Natural killer cell (primary cell): ENCODE measurements around the gene SURF1. TPM values are rescaled to one million over a fixed set of nuclear protein-coding genes. Genes with fewer than 3 reads are reported as not detected.

Source experiments
- ATAC-seq, 3 donors: fragments of 150-1000 bp in 2 of 3; fragments of 200-7000 bp in 1 of 3; cut with Tn5 transposase; 1 replicate in 1 of 3; 2 replicates in 2 of 3; pipeline ENCODE4 v1.10.0; 2021; ENCODE audit warnings: mild to moderate bottlenecking in 2 of 3, moderate library complexity in 2 of 3
- DNase-seq, 2 donors: peaks; one replicate each; pipeline versions ENCODE4 v3.0.0 to v3.0.0-alpha.2; 2013 to 2021; ENCODE audit warnings: mixed read lengths in 1 of 2
- H3K27ac ChIP-seq: one replicate; pipeline ENCODE4 v1.5.1; 2013; ENCODE audit warnings: mild to moderate bottlenecking, low read length
- H3K27me3 ChIP-seq: one replicate; pipeline ENCODE4 v1.6.1; 2013; ENCODE audit warnings: low read length; ENCODE audit not compliant: control insufficient read depth, insufficient read depth
- H3K36me3 ChIP-seq: one replicate; pipeline ENCODE4 v1.6.1; 2013; ENCODE audit warnings: low read length; ENCODE audit not compliant: control insufficient read depth, insufficient read depth
- H3K4me1 ChIP-seq: one replicate; pipeline ENCODE4 v1.6.1; 2013; ENCODE audit warnings: low read length; ENCODE audit not compliant: control insufficient read depth, insufficient read depth
- H3K4me3 ChIP-seq: one replicate; pipeline ENCODE4 v1.5.1; 2013; ENCODE audit warnings: low read length
- H3K9me3 ChIP-seq: one replicate; pipeline ENCODE4 v1.6.1; 2013; ENCODE audit warnings: low read length; ENCODE audit not compliant: control insufficient read depth, insufficient read depth
- H3K27ac Mint-ChIP-seq, 2 donors: one replicate each; pipeline ENCODE4 v1.8.0; 2022; ENCODE audit warnings: mild to moderate bottlenecking in 2 of 2, mixed read lengths in 2 of 2, moderate library complexity in 1 of 2
- H3K27me3 Mint-ChIP-seq, 2 donors: one replicate each; pipeline ENCODE4 v1.8.0; 2022; ENCODE audit warnings: low read depth in 2 of 2, mixed read lengths in 2 of 2
- H3K36me3 Mint-ChIP-seq: one replicate; pipeline ENCODE4 v1.8.0; 2022; ENCODE audit warnings: mixed read lengths
- H3K4me1 Mint-ChIP-seq, 2 donors: one replicate each; pipeline ENCODE4 v1.8.0; 2022; ENCODE audit warnings: mixed read lengths in 2 of 2
- H3K4me3 Mint-ChIP-seq: one replicate; pipeline ENCODE4 v1.8.0; 2022; ENCODE audit warnings: mild to moderate bottlenecking, moderate library complexity, mixed read lengths
- H3K9me3 Mint-ChIP-seq, 2 donors: one replicate each; pipeline ENCODE4 v1.8.0; 2022; ENCODE audit warnings: mixed read lengths in 2 of 2
- CTCF ChIP-seq: fragments of 200-600 bp; IDR thresholded peaks from one replicate; pipeline ENCODE4 v1.8.0; 2022; ENCODE audit warnings: antibody characterized with exemption
- WGBS: methylation state at CpG from one replicate; pipeline ENCODE4 v1.1.7; 2013; ENCODE audit warnings: missing lambda C conversion rate; ENCODE audit not compliant: insufficient coverage; 5-methylcytosine and 5-hydroxymethylcytosine counted together
- intact Hi-C: fragments of 100-400 bp; cut with micrococcal nuclease; formaldehyde crosslinking; loops from one replicate; pipeline ENCODE4 v1.14.2; 2022
- total RNA-seq, 4 donors: library from RNA; stranded (reverse); fragments of 120-200 nt in 1 of 4; gene quantifications; one replicate each; pipeline versions ENCODE4 v1.2.3 to v1.2.4, GENCODE V29; 2013 to 2022

Gene SURF1
- total RNA-seq, 3 donors from 2014 or later (not counting 1 experiment from before 2014, with no cell fraction given), result 35.6 to 44.4 (median 37.2) TPM

DNA sequence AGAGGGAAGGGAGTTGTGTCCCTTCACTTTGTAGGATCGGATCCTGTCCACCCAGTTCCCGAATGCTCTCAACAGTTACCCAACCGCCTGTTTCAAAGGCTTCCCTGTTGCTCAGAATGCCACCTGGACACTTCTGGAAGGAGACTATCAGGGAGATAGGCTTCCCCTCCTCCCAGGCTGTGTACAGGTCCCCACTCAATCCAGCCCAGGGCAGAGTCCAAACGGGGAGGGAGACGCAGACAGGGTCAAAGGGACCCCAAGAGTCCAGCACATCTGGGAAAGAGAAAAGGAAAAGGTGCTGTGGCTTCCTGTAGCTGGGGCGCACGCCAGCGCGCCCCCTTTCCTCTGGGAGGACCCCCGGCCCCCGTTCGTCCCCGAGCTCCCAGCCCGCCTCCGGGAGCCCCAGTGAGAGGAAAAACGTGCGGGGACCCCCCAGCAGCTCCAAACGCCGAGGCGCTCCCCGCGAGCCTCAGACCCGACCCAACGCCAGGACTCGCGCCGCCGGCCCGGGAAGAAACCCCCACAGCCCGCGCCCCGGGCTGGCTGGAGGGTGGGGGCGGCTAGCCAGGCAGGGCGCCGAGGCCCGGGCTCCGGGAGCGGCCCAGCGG lies 18.9 kb upstream of the SURF1 start:
- TF ChIP-seq CTCF, result no peak
- H3K27me3 ChIP-seq, result no peaks in the 10 kb centered on the region
- intact Hi-C loops, result loop anchor here (10.0 kb wide), 1 partner anchor 190 kb away; no protein-coding TSS in a partner anchor
- peaks cover 35 to 42% of the 10 kb centered on the region in 2 donors for H3K4me1 Mint-ChIP-seq
- H3K27ac Mint-ChIP-seq, result peak overlapping the region; percentile 95 to 96
- H3K4me1 ChIP-seq, result peaks cover 55% of the 10 kb centered on the region
- H3K27me3 Mint-ChIP-seq, result no peaks in the 10 kb centered on the region
- ATAC-seq (peak in 1 of 3 donors; percentile 2), DNase-seq (peak in 1 of 2 donors; percentile 38)
- H3K9me3 ChIP-seq, result no peaks in the 10 kb centered on the region
- WGBS, result under 1% methylated on average over 39 of the region's 39 CpGs
- H3K36me3 ChIP-seq, result peaks cover 8% of the 10 kb centered on the region
- peak overlapping the region; percentile 72 for H3K4me3 ChIP-seq
- peak overlapping the region; percentile 75 for H3K27ac ChIP-seq
- H3K4me3 Mint-ChIP-seq, result peak overlapping the region; percentile 96
- no peaks in the 10 kb centered on the region for H3K9me3 Mint-ChIP-seq
- H3K36me3 Mint-ChIP-seq, result no peaks in the 10 kb centered on the region

DNA sequence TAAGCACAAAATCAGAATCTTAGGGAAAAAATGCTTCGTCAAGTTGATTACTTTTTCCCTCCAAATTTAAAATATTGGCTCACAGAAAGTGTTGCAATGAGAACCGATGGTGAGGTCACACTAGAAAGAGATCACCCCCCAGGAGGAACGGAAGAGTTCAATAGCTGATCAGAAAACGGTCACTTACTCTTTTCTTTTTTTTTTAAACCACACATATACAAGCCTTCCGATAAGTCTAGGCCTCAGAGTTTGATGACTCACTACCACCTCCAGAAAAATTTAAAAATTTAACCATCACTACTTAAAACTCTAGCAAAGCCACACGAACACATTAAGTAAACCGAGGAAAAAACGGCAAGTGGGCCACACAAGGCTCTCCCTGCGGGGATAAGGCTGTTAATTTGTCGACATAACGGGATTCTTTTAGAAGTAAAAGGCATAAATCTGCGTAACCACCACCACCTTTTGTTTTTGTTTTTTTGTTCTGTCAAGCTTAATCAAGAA lies 18.4 kb upstream of the SURF1 start:
- peak overlapping the region; percentile 95 to 96 for H3K27ac Mint-ChIP-seq
- 15% methylated on average over 11 of the region's 12 CpGs for WGBS
- peak overlapping the region; percentile 96 for H3K4me3 Mint-ChIP-seq
- ATAC-seq (peak in 1 of 3 donors; percentile 24), DNase-seq (peak in 1 of 2 donors; percentile 67)
- Histone ChIP-seq H3K27ac (peak overlapping the region; percentile 75), H3K4me1 (peaks cover 60% of the 10 kb centered on the region), H3K9me3 (no peaks in the 10 kb centered on the region), H3K4me3 (peak overlapping the region; percentile 72), H3K36me3 (peaks cover 12% of the 10 kb centered on the region), H3K27me3 (no peaks in the 10 kb centered on the region)
- H3K9me3 Mint-ChIP-seq, result no peaks in the 10 kb centered on the region
- no peaks in the 10 kb centered on the region for H3K27me3 Mint-ChIP-seq
- intact Hi-C loops, result loop anchor here (10.0 kb wide), 1 partner anchor 190 kb away; no protein-coding TSS in a partner anchor
- no peaks in the 10 kb centered on the region for H3K36me3 Mint-ChIP-seq
- no peak for TF ChIP-seq CTCF
- H3K4me1 Mint-ChIP-seq, result peaks cover 41 to 47% of the 10 kb centered on the region in 2 donors

DNA sequence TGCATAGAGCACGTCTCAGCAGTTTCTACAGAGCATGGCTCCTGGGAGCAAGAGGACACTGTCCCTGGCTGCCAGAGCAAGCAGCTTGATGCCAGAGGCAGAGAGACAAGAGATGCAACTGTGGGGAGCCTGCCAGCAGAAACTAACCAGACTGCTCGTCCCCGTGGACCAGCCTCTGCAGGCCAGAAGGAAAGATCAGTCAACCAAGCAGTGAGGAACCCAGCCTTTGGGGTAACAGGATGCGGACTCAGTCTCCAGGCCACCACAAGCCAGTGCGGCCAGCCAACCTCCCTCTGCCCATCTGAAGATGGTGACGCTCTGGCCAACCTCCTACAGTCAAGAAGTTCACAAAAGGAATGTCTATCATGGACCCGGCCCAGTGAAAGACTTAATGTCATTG lies 15.9 kb upstream of the SURF1 start:
- Histone ChIP-seq H3K4me1 (peaks cover 85% of the 10 kb centered on the region), H3K27me3 (no peaks in the 10 kb centered on the region), H3K9me3 (no peaks in the 10 kb centered on the region), H3K27ac (peak overlapping the region; percentile 89), H3K36me3 (peaks cover 17% of the 10 kb centered on the region), H3K4me3 (no peak overlapping the region)
- Mint-ChIP-seq H3K9me3 (no peaks in the 10 kb centered on the region), H3K4me3 (peak overlapping the region; percentile 85), H3K36me3 (no peaks in the 10 kb centered on the region), H3K27ac (peak overlapping the region; percentile 90 to 96), H3K4me1 (peaks cover 65 to 72% of the 10 kb centered on the region in 2 donors), H3K27me3 (no peaks in the 10 kb centered on the region)
- no peak for DNase-seq
- WGBS, result 65% methylated on average over 7 of the region's 7 CpGs
- ATAC-seq, result no peak
- TF ChIP-seq CTCF, result no peak
- intact Hi-C loops, result loop anchor here (10.0 kb wide), 1 partner anchor 187 kb away; no protein-coding TSS in a partner anchor
